Measurements from ENCODE around the gene ANKDD1B.

DNA sequence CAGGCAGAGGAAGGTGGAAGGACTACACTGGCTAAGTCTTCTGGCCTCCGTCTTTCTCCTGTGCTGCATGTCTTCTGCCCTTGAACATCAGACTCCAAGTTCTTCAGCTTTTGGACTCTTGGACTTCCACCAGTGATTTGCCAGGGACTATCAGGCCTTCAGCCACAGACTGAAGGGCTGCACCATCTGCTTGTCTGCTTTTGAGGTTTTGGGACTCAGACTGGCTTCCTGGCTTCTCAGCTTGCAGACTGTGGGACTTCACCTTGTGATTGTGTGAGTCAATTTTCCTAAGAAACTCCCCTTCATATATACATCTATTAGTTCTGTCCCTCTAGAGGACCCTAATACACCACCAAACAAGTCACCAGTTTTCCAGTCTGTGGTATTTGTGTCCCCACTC lies 9.7 kb upstream of the ANKDD1B start:
- TF ChIP-seq, protein P1, sequence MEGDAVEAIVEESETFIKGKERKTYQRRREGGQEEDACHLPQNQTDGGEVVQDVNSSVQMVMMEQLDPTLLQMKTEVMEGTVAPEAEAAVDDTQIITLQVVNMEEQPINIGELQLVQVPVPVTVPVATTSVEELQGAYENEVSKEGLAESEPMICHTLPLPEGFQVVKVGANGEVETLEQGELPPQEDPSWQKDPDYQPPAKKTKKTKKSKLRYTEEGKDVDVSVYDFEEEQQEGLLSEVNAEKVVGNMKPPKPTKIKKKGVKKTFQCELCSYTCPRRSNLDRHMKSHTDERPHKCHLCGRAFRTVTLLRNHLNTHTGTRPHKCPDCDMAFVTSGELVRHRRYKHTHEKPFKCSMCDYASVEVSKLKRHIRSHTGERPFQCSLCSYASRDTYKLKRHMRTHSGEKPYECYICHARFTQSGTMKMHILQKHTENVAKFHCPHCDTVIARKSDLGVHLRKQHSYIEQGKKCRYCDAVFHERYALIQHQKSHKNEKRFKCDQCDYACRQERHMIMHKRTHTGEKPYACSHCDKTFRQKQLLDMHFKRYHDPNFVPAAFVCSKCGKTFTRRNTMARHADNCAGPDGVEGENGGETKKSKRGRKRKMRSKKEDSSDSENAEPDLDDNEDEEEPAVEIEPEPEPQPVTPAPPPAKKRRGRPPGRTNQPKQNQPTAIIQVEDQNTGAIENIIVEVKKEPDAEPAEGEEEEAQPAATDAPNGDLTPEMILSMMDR (IDR thresholded peaks at IDR 0.05): no peak
- no peak for TF ChIP-seq POLR2A (IDR thresholded peaks at IDR 0.05)

Data from testis (tissue), 2 donors.